Testis (tissue), 3 donors: ENCODE data around the gene CCDC9B. TPM values are rescaled to one million over a fixed set of nuclear protein-coding genes. Genes with fewer than 3 reads are reported as not detected.

ENCODE experiments used
- DNase-seq: peaks from one replicate; pipeline ENCODE4 v3.0.0-alpha.2; 2019
- H3K27ac ChIP-seq, 2 donors: fragments of 200-600 bp; sonication (generic); one replicate each; pipeline ENCODE4 v1.5.1; 2019
- H3K27me3 ChIP-seq: fragments of 200-600 bp; sonication (generic); one replicate; pipeline ENCODE4 v1.5.1; 2019
- H3K36me3 ChIP-seq: fragments of 200-600 bp; sonication (generic); one replicate; pipeline ENCODE4 v1.5.1; 2017; ENCODE audit warnings: low read depth; ENCODE audit errors: missing control alignments
- H3K4me1 ChIP-seq: fragments of 200-600 bp; sonication (generic); one replicate; pipeline ENCODE4 v1.5.1; 2019
- H3K4me3 ChIP-seq, 2 donors: fragments of 200-600 bp; sonication (generic); one replicate each; pipeline ENCODE4 v1.5.1; 2017 to 2019
- H3K9me3 ChIP-seq: fragments of 200-600 bp; sonication (generic); one replicate; pipeline ENCODE4 v1.5.1; 2017
- POLR2A ChIP-seq: fragments of 450-650 bp; IDR thresholded peaks from one replicate; pipeline ENCODE4 v1.6.1; 2017; ENCODE audit warnings: antibody characterized with exemption, mild to moderate bottlenecking, moderate library complexity
- WGBS, 2 donors: methylation state at CpG; one replicate each; pipeline ENCODE4 v1.1.5; 2018; 5-methylcytosine and 5-hydroxymethylcytosine counted together
- intact Hi-C: fragments of 100-400 bp; cut with DNase I; formaldehyde crosslinking; loops from one replicate; pipeline ENCODE4 v1.15.1; 2023; ENCODE audit warnings: low total_unique reads
- polyA plus RNA-seq: library from polyadenylated mRNA; stranded (reverse); fragments of 350-450 nt; fragmentation: Illumina TruSeq; extraction: RNeasy Lipid Tissue Mini Kit (QIAGEN cat#74804); gene quantifications from one replicate; pipeline ENCODE4 v1.2.3, GENCODE V29; 2014; ENCODE audit warnings: low read depth, low replicate concordance; ENCODE audit not compliant: insufficient read depth
- total RNA-seq, 2 donors: library from RNA; depleted of rRNA; stranded (reverse); fragments of >200 nt; gene quantifications; one replicate each; pipeline ENCODE4 v1.2.3, GENCODE V29; 2016
- TF ChIP-seq, protein P1 (sequence below), 3 experiments: fragments of 450-650 bp in 2 of 3; fragments of 200-600 bp in 1 of 3; sonication (generic) in 1 of 3; IDR thresholded peaks; one replicate each; pipeline ENCODE4 v1.5.1; 2016 to 2019; ENCODE audit warnings: antibody characterized with exemption in 3 of 3, mild to moderate bottlenecking in 2 of 3, moderate library complexity in 1 of 3

CCDC9B gene
- total and polyA plus RNA-seq, 3 donors from 2014 or later: 20.4 to 38.9 (median 36.8) TPM

DNA sequence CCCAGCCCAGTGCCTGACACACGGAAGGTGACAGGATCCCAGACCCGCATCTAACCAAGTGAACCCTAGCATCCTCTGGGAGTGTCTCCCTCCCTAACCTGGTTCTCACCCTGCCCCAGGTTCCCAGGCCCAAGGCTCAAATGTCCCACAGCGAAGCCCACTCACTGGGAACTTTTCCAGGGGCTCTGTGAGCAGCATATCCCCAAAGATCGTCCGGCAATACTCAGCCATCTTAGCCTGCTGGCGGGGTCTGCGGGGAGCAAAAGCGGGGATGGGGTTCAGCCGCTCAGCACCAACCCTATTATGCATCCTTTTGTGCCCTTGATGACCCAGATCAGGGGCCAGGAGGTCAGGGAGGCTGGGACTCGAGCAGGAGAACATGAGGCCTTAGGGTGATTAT lies 43.4 kb downstream of the CCDC9B start:
- no peak for DNase-seq
- H3K36me3 ChIP-seq: no peaks in the 10 kb centered on the region
- no peak overlapping the region for H3K4me3 ChIP-seq
- no peak overlapping the region for H3K27ac ChIP-seq
- TF ChIP-seq, protein P1, sequence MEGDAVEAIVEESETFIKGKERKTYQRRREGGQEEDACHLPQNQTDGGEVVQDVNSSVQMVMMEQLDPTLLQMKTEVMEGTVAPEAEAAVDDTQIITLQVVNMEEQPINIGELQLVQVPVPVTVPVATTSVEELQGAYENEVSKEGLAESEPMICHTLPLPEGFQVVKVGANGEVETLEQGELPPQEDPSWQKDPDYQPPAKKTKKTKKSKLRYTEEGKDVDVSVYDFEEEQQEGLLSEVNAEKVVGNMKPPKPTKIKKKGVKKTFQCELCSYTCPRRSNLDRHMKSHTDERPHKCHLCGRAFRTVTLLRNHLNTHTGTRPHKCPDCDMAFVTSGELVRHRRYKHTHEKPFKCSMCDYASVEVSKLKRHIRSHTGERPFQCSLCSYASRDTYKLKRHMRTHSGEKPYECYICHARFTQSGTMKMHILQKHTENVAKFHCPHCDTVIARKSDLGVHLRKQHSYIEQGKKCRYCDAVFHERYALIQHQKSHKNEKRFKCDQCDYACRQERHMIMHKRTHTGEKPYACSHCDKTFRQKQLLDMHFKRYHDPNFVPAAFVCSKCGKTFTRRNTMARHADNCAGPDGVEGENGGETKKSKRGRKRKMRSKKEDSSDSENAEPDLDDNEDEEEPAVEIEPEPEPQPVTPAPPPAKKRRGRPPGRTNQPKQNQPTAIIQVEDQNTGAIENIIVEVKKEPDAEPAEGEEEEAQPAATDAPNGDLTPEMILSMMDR (IDR thresholded peaks at IDR 0.05): no peak
- no peak for TF ChIP-seq POLR2A
- WGBS, 2 donors: 84 to 93% methylated on average over 7 to 10 of the region's 10 CpGs
- H3K27me3 ChIP-seq: no peaks in the 10 kb centered on the region
- intact Hi-C loops: no loop called here
- H3K4me1 ChIP-seq: no peaks in the 10 kb centered on the region
- H3K9me3 ChIP-seq: no peaks in the 10 kb centered on the region

DNA sequence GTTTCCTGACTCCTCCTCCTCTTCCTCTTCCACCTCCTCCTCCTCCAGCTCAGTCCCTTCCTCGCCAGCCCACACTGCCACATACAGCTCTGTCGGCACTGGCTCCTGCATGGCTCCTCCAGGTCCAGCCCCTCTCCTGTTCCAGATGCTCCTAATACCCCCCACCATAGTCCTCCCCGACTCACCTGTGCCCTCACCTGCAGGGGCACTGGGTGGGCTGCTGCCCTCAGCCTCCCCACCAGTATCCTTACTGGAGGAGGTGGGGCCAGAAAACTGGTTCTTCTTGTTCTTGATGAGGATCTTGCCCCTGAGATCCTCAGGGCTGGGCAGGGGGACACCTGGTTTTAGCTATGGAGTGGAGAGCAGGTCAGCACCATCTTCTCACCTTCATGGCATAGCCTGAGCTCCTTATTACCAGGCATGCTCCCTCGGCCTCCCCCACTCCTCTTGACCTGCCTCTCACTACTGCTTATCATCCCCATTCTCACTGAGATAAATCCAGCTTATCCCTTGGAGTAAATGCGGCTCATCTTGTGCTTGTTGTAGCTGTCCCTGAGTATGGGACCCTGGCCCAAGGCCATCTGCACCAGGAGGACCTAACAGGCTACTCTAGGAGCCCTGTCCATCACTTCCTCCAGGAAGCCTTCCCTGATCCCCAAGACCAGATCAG lies 44.0 kb downstream of the CCDC9B start:
- Histone ChIP-seq H3K27ac (no peak overlapping the region), H3K9me3 (no peaks in the 10 kb centered on the region), H3K36me3 (no peaks in the 10 kb centered on the region), H3K4me3 (no peak overlapping the region), H3K27me3 (no peaks in the 10 kb centered on the region), H3K4me1 (no peaks in the 10 kb centered on the region)
- TF ChIP-seq, protein P1 (IDR thresholded peaks at IDR 0.05): no peak
- DNase-seq: no peak
- intact Hi-C loops: no loop called here
- 78 to 89% methylated on average over 5 of the region's 5 CpGs for WGBS, 2 donors

DNA sequence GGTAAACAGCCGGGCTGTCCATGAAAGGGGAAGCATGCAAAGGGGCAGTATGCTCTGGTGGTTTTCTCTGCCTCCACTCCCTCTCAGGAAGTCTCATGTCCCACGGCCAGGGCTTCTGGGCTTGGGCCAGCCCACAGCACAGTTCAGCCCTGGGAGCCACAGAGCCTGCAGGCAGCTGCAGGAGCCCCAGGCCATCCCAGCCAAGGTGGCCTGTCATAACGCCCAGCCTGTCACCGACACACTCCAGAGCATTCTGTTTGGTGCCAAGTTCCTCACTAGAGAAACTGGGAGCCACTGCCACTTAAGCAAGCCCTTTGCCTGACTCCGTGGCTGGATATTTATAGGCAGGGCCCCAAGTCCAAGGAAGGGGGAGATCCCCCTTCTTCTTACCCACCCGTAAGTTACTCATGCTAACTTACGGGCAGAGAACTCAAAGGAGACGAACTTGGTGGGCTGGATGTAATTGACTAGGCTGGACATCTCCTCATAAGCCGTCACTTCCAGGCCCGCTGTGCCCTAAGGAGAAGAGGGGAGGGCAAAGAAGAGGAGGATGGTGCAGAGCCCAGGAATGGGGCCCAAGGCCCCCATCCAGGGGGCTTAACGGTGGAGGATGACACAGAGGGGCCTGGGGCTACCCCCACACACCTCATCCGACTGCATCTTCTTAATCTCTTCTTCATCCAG lies 44.7 kb downstream of the CCDC9B start:
- no peak for DNase-seq

DNA sequence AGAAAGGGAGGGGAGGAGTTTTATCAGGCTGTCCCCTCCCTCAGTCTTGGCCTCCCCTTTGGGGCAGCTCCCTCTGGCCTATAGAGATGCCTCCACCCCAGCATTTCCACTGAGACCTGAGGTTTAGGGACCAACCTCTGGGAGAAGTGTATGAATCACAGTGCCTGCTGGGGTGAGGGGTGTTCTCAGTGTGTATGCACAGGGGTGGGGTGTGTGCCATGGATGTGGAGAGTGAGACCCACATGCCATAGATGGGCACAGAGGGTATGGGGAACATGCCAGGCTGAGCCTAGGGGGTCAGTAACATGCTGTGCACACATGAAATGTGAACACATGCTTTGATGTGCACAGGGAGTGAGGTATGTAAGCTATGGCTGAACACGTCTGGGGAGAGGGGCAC lies 45.4 kb downstream of the CCDC9B start:
- Histone ChIP-seq H3K27ac (no peak overlapping the region), H3K4me1 (peaks cover 4% of the 10 kb centered on the region), H3K27me3 (no peaks in the 10 kb centered on the region), H3K36me3 (no peaks in the 10 kb centered on the region), H3K9me3 (no peaks in the 10 kb centered on the region), H3K4me3 (no peak overlapping the region)
- no peak for DNase-seq
- no peak for TF ChIP-seq POLR2A
- TF ChIP-seq, protein P1 (IDR thresholded peaks at IDR 0.05): no peak
- intact Hi-C loops: no loop called here
- WGBS, 2 donors: 80 to 95% methylated on average over 1 of the region's 1 CpG

More for the DNA sequence above, 44.7 kb downstream of the CCDC9B start:
- peaks cover 4% of the 10 kb centered on the region for H3K4me1 ChIP-seq
- TF ChIP-seq POLR2A: no peak
- TF ChIP-seq, protein P1 (IDR thresholded peaks at IDR 0.05): no peak
- WGBS, 2 donors: 74 to 81% methylated on average over 8 to 12 of the region's 12 CpGs
- H3K27me3 ChIP-seq: no peaks in the 10 kb centered on the region
- H3K36me3 ChIP-seq: no peaks in the 10 kb centered on the region
- H3K27ac ChIP-seq: no peak overlapping the region
- intact Hi-C loops: no loop called here
- no peak overlapping the region for H3K4me3 ChIP-seq
- H3K9me3 ChIP-seq: no peaks in the 10 kb centered on the region
